Skeletal muscle cell (primary cell): ENCODE data around the gene CD101.
"Not testable (repeated sequence)": the region's sequence is repeated elsewhere in the genome, so short reads cannot be mapped to it uniquely, and the experiment has no call there.

Experiments used
- DNase-seq: peaks from one replicate; pipeline ENCODE4 v3.0.0-alpha.2; 2010; ENCODE audit warnings: low read depth
- H3K4me3 ChIP-seq: 2 replicates; pipeline ENCODE4 v1.5.1; 2011; ENCODE audit warnings: low read depth, mild to moderate bottlenecking, control low read depth, low read length, moderate library complexity

Gene CD101, protein sequence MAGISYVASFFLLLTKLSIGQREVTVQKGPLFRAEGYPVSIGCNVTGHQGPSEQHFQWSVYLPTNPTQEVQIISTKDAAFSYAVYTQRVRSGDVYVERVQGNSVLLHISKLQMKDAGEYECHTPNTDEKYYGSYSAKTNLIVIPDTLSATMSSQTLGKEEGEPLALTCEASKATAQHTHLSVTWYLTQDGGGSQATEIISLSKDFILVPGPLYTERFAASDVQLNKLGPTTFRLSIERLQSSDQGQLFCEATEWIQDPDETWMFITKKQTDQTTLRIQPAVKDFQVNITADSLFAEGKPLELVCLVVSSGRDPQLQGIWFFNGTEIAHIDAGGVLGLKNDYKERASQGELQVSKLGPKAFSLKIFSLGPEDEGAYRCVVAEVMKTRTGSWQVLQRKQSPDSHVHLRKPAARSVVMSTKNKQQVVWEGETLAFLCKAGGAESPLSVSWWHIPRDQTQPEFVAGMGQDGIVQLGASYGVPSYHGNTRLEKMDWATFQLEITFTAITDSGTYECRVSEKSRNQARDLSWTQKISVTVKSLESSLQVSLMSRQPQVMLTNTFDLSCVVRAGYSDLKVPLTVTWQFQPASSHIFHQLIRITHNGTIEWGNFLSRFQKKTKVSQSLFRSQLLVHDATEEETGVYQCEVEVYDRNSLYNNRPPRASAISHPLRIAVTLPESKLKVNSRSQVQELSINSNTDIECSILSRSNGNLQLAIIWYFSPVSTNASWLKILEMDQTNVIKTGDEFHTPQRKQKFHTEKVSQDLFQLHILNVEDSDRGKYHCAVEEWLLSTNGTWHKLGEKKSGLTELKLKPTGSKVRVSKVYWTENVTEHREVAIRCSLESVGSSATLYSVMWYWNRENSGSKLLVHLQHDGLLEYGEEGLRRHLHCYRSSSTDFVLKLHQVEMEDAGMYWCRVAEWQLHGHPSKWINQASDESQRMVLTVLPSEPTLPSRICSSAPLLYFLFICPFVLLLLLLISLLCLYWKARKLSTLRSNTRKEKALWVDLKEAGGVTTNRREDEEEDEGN

DNA sequence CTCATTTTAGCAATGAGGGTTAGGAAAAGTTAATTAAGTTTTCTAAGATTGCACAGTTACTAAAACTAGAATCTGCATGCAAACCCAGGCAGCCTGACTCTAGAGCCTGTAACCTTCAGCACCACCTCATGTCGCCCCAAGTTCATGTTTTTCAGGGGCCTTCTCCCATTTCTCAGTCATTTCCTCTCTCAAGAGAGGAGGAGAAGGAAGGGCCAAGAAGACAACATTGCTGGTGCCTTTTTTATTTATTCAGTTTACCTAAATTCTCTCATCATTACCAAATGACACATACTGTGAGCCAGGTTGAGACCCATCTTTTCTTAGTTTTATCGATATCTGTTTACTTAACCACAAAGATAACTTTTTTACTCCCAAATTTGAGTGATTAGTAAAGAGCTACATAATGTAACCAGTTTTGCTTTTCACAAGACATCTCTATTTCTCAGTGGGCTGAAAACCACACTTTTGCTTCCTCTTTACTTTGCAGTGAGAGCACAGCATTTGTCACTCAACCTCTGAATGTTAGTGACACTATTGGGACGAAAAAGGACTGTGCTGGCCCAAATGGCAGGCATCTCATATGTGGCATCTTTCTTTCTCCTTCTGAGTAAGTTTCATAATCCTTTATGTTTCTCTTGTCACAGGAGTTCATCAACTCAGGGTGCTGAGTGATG is at the start of gene CD101:
Gene CD101, plus strand, starts transcription at position 507 of the 674 bp plus-strand sequence. Its CDS starts 58 bp downstream, at position 565.
- H3K4me3 ChIP-seq = no peak within 1 kb of the TSS
- no peak for DNase-seq

DNA sequence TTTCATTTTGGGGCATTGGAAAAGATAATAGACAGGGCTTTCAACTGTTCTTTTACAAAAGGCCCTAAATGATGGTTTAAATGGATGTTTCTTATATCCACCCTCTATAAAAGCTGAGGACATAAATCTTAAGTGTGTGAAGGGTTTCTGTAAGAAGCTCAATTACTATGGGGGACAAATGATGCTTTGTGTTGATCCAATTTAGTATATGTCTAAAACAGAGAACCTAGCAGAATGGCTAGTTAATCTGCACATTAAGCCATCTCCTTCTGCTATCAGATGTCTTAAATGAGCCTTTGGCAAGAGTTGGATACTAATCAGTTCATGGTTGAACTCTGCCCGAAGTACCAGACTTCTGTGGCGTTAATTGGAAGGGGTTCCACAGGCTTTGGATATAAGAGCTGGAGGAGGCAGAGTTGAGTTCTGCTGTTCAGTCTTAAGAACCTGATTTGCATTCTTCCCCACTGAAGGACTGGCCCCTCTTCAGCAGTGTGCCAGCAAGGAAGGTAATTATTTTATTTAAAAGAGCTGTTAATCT is 48.8 kb upstream of the CD101 start:
- no peak overlapping the region for H3K4me3 ChIP-seq
- no peak for DNase-seq

DNA sequence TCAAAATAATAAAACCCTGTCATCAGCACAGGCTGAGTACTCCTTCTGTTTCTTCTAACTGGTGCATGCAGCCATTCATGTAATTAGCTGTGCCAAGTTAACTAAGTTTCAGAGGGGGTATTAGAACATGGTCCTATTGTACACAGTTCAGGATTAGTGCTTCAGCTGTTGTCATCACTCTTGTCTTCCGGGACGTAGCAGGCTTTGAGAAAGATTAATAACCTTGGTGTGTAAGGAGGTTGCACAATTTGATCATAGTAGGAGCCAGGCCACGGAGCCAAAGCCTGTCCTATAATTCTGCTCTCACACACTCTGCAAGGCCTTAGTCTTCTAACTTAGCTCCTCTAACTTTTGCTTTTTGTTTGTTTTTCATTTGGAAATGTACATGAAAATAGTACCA is 47.1 kb upstream of the CD101 start:
- peak; percentile 71 for DNase-seq
- no peak overlapping the region for H3K4me3 ChIP-seq

DNA sequence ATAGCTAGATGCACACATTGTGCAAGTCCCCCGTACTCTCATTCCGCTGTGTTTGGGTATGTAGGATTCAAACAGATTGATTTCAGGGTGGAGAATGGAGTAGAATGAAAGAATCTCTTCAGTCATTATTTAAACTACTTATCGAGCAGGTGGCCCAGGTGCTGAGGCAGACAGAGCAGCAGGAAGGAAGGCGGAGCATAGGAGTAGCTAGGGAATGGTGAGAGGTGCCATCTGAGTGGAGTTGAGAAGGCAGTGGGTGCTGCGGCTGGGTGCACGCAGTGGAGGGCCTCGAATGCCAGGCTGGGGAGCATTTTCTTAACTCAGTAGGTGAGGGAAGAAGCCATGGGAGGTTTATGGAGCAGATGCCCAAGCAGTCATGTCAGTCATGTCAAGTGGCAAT is 45.2 kb upstream of the CD101 start:
- no peak for DNase-seq
- H3K4me3 ChIP-seq = no peak overlapping the region

DNA sequence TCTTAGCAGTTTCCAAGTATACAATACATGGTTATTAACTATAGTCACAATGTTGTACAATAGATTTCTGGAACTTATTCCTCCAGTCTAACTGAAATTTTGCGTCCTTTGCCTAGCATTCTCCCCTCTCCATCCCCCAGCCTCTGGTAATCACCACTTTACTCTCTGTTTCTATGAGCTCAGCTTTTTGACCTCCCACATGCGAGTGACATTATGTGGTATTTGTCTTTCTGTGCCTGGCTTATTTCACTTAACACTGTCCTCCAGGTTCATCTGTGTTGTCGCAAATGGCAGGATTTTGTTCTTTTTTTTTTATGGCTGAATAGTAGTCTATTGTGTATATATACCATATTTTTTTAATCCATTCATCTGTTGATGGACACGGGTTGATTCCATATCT is 43.9 kb upstream of the CD101 start:
- no peak for DNase-seq
- no peak overlapping the region for H3K4me3 ChIP-seq

DNA sequence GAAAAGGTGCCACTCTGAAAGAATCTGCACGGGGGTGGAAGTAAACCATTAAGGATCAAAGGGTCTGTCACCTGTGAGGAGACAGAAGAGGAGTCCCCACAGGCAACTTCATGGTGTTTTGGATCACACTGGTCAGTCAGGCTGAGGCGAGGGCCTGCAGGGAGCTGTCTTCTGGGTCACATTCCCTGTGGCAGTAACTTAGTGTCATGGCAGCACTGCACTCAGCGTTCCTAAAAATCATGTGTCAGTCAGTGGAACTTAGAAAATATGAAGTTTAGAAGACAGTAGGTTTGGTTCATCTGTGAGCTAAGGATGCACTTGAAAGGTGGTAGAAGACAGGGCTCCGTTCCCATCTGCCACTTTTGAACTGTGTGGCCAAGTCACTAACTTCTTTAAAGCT is 43.5 kb upstream of the CD101 start:
- DNase-seq = no peak
- no peak overlapping the region for H3K4me3 ChIP-seq

DNA sequence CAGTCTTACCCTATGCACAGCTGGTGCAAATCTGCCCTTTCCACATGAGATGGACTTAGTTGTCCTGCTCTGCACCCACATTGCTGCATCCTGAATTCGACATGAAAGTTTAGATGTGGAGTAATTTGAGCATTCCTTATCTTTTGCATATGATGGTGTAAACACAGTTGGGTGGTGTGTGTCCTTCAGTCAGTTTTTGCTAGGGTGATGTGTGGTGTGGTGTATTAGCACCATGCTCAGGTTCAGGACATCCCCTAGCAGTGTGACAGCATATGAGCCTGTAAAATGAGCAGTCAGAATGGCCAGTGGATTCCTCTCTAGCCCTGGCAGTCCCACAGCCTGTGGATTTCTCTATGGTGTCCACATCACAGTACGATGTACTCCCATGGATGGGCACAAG is 42.6 kb upstream of the CD101 start:
- H3K4me3 ChIP-seq = no peak overlapping the region
- DNase-seq = no peak

DNA sequence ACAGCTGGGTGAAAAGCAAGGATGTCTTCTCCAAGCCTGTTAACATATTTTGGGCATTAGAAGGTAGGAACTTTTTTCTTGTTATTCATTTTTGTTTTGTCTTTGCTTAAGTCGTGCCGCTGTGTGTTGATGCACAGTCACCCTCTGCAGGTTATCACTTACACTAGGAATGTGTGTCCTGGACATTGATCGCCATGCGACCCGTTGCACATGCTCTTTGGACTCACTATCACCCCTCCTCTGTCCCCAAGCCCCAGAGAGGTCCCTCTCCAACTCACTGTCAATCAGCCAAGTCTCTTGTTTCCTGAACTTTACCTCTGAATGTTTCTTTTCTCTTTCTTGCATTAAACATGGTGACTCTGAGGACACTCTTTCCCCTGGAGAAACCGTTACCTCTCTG is 40.0 kb upstream of the CD101 start:
- no peak overlapping the region for H3K4me3 ChIP-seq
- DNase-seq = no peak

DNA sequence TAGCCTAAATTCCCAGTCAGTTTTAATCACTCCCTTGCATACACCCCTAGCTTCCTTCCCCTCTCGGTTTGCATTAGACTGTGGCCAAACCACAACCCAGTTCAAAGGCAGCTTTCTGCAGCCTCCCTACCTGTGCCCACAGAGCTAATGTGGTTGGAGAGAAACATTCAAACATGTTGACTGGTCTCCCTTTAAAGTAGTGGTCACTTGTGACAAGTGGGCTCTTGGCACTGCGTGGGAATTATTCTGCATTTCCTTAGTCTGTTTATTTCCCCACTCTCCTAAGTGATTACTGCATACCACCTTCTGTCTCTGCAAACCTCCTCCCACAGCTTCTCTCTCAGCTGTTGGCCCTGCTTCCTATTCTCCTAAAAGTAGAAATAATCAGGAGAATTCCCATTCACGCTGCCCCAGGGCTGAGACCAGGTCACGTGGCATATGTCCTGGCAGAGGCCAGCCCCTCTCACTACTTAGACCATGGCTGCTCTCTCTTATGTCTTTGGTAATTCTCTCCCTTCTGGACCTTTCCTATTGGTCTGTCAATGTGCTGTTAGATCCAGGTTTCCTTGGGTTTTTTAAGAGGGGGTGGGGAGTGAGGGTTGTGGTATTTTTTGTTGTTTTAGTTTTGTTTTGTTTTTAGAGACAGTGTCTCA is 38.4 kb upstream of the CD101 start:
- DNase-seq = no peak
- H3K4me3 ChIP-seq = no peak overlapping the region

DNA sequence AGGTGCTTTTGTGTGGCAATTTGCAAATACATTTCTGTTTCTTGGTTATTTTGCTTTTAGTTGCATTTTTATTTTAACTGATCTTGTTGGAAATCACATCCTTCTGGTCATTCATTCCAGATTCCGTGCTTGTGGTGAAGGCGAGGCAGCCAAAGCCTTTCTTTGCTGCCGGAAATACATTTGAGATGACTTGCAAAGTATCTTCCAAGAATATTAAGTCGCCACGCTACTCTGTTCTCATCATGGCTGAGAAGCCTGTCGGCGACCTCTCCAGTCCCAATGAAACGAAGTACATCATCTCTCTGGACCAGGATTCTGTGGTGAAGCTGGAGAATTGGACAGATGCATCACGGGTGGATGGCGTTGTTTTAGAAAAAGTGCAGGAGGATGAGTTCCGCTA is 34.8 kb upstream of the CD101 start:
- no peak for DNase-seq
- no peak overlapping the region for H3K4me3 ChIP-seq

DNA sequence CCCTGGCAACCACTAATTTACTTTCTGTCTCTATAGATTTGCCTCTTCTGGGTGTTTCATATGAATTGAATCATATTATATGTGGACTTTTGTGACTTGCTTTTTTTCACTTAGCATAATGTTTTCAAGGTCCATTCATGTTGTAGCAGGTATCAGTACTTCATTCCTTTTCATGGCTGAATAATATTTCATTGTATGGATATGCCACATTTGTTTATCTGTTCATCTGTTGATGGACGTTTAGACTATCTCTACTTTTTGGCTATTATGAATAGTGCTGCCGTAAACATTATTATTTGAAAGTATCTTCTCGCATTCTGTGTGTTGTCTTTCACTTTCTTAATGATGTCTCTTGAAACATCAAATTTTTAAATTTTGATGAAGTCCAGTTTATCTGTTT is 32.8 kb upstream of the CD101 start:
- no peak overlapping the region for H3K4me3 ChIP-seq
- DNase-seq = no peak

DNA sequence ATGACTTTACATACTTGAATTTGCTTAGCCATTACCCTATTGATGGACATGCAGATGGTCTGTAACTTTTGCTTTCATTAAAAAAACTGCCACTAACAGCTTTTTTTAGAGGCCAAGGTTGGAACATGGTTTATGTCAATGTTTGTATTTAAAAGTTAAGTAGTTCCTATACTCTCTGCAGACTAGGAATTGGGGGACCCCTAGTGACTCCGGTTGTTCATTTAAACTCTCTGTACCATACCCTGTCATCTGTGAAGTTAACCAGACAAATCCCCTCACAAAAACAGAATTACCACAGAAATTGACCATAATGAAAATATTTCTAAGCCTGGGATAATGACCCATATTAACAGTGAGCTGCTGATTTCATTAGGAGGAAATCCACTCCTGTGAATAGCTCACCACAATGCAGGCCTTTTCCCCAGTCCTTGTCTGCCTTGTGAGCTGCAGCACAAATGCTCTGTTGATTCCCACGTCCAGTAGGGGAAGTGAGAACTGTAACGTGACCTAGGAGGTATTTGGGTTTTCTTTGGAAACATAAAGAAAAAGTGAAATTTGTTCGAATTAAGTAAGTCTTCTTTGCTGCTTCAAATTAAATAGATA is 30.2 kb upstream of the CD101 start:
- no peak for DNase-seq
- H3K4me3 ChIP-seq = no peak overlapping the region

DNA sequence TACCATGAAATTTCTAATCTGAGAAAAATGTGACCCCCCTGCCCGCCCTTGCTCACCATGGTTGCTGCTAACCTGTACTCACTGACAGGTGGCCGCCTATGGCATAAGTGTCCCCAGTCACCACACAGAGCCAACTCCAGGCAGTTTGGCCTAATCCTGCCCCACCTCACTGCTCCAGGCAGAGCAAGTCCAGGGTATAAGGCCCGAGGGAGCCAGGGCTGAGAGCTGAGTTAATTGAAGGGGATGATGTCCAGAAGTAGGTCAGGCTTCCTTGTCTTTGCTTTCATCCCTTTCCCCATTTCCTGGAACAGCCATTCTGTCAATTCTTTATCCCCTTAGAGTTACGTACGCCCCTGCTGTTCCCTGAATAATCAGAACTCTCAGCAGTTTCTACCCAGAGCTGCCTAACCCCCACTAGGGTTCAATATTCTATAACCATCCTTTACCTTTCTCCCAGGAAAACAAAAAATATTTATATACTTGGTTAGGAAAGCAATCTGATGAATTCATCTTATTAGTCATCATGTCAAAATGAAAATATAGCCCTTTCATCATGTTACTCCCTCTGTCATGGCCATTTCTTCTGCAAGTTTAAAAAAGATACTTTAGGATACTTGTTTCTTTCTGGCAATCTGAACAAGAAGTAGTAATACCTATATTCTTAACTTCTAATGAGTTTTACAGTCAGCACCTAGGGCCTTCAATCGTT is 29.4 kb upstream of the CD101 start:
- H3K4me3 ChIP-seq = no peak overlapping the region
- DNase-seq = no peak

DNA sequence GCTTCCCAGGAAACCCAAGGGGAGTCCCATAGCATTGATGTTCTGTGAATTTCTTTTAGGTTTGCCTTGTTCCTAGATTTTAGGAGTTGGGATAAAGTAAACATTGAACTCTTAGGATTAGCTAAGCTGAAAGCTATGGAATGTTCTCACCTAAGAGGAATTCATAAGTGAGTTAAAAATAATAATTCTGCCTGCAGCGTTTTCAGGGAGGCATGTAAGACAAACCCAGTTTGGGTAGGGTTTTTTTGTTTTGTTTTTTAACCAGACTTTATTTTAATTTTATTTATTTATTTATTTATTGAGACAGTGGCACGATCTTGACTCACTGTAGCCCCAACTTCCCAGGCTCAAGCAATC is 28.9 kb upstream of the CD101 start:
- no peak overlapping the region for H3K4me3 ChIP-seq
- DNase-seq = no peak

DNA sequence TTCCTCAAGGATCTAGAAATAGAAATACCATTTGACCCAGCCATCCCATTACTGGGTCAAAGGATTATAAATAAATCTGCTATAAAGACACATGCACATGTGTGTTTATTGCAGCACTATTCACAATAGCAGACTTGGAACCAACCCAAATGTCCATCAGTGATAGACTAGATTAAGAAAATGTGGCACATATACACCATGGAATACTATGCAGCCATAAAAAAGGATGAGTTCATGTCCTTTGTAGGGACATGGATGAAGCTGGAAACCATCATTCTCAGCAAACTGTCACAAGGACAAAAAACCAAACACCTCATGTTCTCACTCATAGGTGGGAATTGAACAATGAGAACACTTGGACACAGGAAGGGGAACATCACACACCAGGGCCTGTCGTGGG is 21.3 kb upstream of the CD101 start:
- not testable (repeated sequence) for DNase-seq, H3K4me3 ChIP-seq

DNA sequence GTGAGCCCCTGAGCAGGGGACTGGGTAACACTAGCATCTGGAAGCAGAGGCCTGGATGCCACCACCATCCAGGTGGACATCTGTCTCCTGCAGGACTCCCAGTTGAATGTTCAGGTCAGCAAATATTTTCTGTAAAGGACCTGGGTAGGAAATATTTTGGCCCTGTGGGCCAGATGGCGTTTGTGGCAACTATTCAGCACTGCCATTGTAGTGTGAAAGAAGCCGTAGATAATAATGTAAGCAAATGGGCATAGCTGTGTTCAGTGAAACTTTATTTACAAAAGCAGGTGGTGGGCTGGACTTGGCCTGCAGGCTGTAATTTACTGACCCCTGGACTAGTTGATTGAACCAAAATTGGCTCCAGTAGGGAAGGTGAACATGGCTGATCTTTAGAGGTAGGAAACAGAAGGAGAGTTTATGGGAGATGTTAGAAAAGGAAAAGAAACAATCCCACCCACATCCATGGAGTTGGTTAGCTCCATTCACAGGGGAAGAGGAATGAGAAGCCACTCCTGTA is 20.0 kb upstream of the CD101 start:
- DNase-seq = no peak
- no peak overlapping the region for H3K4me3 ChIP-seq

DNA sequence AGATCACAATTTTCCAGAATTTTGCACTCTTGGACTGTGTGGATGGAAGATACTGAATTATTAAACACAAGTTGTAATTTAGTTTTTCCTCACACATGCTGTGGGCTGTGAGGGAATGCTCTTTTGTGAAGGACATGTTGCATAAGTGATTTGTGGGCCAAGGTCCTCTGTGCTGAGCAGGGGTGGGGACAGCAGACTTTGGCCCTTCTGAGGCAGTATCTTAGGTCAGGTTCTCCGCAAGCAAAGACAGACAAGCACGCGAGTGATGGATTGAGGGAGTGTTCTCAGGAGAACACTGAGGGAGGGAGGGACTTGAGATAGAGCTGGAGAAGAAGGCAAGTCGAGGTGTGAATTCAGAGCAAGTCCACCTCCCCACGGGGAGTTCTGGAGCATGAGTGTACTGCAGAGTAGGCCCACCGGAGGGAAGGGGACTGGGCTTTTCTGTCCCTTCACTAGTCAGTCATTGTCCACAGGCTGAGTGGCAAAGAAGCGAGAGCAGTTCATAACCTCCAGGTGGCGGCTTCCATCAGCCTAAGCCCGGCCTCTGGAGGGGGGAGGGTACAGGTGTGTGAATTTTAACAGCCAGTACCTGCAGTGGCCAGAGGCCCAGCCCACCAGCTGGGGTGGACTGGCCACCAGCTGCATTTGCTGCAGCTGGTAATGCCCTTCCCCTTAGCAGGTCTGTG is 19.1 kb upstream of the CD101 start:
- H3K4me3 ChIP-seq = no peak overlapping the region
- no peak for DNase-seq

DNA sequence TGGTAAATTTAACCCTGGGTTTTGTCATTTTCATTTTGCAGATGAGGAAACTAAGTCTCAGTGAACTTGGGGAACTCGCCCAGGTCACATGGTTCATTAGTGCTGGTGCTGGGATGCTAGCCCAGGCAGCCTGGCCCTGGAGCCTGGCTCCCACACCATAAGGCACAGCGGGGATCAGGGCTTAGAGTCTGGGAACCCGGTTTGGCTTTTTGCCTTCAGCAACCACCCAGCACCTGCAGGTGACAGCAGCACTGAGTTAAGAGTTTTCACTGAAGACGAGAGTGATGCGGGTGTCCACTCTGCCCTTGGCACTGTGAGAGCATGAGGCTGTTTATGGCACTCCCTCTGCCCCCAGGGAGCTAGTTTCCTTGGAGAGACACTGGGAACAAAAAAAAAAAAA is 18.4 kb upstream of the CD101 start:
- no peak for DNase-seq

More for the DNA sequence above, 18.4 kb upstream of the CD101 start:
- H3K4me3 ChIP-seq = no peak overlapping the region
